Ishikawa (cell line): ENCODE results near the gene NNAT.

Experiments used
- CEBPB ChIP-seq: IDR thresholded peaks from 2 replicates; pipeline ENCODE4 v1.6.1; 2012
- CREB1 ChIP-seq: IDR thresholded peaks from 2 replicates; pipeline ENCODE4 v1.6.1; 2012; ENCODE audit warnings: low read depth
- EGR1 ChIP-seq: IDR thresholded peaks from 2 replicates; pipeline ENCODE4 v1.6.1; 2012
- EP300 ChIP-seq: IDR thresholded peaks from 2 replicates; pipeline ENCODE4 v1.6.1; 2012; ENCODE audit warnings: borderline replicate concordance
- FOXM1 ChIP-seq: IDR thresholded peaks from 2 replicates; pipeline ENCODE4 v1.6.1; 2012; ENCODE audit warnings: low read depth, borderline replicate concordance
- MAX ChIP-seq: IDR thresholded peaks from 2 replicates; pipeline ENCODE4 v1.6.1; 2012
- NFIC ChIP-seq: IDR thresholded peaks from 2 replicates; pipeline ENCODE4 v1.6.1; 2012
- RAD21 ChIP-seq: IDR thresholded peaks from 2 replicates; pipeline ENCODE4 v1.6.1; 2012; ENCODE audit warnings: low read depth
- REST ChIP-seq: IDR thresholded peaks from 2 replicates; pipeline ENCODE4 v1.6.1; 2012; ENCODE audit warnings: low read depth, mild to moderate bottlenecking
- TAF1 ChIP-seq: IDR thresholded peaks from 2 replicates; pipeline ENCODE4 v1.6.1; 2012; ENCODE audit warnings: low read depth, mild to moderate bottlenecking
- TCF12 ChIP-seq: IDR thresholded peaks from 2 replicates; pipeline ENCODE4 v1.6.1; 2012; ENCODE audit warnings: low read depth
- TEAD4 ChIP-seq: IDR thresholded peaks from 2 replicates; pipeline ENCODE4 v1.6.1; 2012
- USF1 ChIP-seq: IDR thresholded peaks from 2 replicates; pipeline ENCODE4 v1.6.1; 2012
- YY1 ChIP-seq: IDR thresholded peaks from 2 replicates; pipeline ENCODE4 v1.6.1; 2012; ENCODE audit warnings: low read depth
- ZBTB7A ChIP-seq: IDR thresholded peaks from 2 replicates; pipeline ENCODE4 v1.6.1; 2012; ENCODE audit warnings: low read depth

Gene NNAT

DNA sequence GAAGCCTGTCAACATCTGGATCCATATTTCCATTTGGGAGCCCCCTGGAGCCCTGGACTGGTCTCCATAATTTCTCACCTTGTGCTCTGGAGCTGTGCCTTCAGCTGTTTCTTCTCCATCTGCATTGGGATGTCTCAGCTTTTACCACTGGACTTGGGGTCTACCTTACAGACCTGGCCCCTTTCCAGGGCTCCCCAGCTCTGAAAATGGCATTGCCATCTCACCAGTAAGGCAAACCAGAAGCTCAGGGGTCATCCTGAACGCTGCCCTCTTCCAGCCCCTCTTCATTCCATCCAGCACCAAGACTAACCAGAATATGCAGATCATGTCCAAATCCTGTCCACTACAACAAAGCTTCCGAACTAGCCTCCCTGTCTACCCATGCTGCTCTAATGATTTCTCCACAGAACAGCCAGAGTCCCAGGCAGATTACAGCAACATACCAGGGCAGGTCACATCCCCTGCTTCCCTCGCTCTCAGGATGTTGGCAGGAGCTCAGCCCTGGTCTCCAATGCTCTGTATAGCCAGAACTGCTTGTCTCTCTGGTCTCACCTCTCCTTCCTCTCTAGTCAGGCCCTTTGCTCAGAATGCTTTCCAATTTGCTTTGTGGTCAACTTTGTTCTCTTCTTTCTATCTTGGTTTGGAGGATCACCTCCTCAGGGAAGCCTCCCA lies 17.7 kb upstream of the NNAT start:
- no peak for TF ChIP-seq TCF12
- no peak for TF ChIP-seq EGR1
- no peak for TF ChIP-seq RAD21
- no peak for TF ChIP-seq USF1
- TF ChIP-seq YY1, result no peak

- TF ChIP-seq FOXM1 (no peak), REST (no peak), EP300 (no peak), USF1 (no peak), CEBPB (no peak), TEAD4 (no peak), RAD21 (no peak), CREB1 (no peak), NFIC (no peak), MAX (no peak), TAF1 (no peak), ZBTB7A (no peak), YY1 (no peak)
Measured at GRCh38 chr20:37504404-37505096, 16.5 kb upstream of the NNAT start.

- TF ChIP-seq YY1, result no peak
- TF ChIP-seq EP300, result no peak
- TF ChIP-seq TCF12, result no peak
- TF ChIP-seq USF1, result no peak
- no peak for TF ChIP-seq ZBTB7A
- TF ChIP-seq CEBPB, result no peak
- no peak for TF ChIP-seq RAD21
- TF ChIP-seq TAF1, result no peak
- TF ChIP-seq MAX, result no peak
- no peak for TF ChIP-seq TEAD4
- TF ChIP-seq REST, result no peak
- TF ChIP-seq NFIC, result no peak
- no peak for TF ChIP-seq CREB1
- no peak for TF ChIP-seq EGR1
Measured at GRCh38 chr20:37505263-37506151, 15.5 kb upstream of the NNAT start.

DNA sequence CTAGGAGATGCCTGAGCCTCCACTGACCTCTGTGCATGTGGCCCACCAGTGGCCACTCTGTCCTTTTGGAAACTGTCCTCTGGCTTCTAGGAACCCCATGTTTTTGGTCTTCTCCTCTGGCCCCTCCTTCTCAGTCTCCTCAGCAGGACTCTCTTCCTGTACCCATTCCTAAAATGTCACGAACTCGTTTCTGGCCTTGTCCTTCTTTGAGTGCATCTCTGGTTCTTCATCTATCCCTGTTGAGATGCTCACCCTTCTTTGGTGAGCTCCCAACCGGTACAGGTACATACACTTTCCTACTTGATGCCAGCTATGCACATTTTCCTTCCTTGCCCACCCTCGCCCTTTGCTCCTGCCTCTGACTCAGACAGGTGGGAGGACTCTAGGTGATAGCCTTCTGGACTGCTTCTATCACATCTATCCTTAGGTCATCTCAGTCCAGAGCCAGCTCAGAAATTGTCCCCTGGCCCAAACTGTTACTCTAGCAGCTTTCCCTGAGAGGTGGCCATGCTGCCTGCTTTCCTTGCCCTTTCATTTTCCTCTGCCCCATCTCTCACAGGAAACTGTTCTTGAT lies 14.8 kb upstream of the NNAT start:
- TF ChIP-seq TEAD4, result no peak
- TF ChIP-seq EP300, result no peak
- no peak for TF ChIP-seq TCF12
- no peak for TF ChIP-seq REST
- no peak for TF ChIP-seq NFIC
